ENCODE results near the gene CDC40.
A peak's percentile ranks its signal among the peaks of the same experiment; 100 is the strongest.

The CDC40 gene

DNA sequence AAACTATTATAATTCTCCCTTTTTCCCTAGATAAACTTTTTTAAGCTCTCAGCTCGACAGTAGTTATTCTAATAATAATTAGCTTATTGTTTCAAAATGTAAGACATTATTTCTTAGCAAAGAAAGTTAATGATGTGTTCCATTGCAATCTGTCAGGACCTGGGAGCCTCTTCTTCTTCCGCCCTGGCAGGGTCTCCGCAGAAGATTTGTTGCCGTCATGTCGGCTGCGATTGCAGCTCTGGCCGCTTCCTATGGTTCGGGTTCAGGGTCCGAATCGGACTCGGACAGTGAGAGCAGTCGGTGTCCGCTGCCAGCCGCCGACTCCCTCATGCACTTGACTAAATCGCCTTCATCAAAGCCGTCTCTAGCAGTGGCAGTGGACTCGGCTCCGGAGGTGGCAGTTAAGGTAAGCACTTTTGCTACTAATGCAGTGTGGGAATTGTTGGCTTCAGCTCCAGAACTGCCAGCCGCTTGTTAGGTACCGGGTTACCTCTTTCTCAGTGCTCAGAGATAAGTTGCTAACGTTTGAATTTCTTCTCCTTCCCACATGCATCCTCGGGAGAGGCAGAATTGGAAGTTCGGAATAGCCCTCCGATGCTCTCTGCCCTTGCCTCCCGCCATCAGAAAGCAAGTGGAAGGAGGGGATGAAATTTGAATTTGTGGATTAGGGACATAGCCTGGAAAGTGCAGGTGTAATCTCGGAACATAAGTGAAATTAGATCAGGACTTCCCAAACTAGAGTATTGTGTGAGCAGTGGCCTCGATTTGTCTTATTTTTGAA is at the start of gene CDC40:
TSS of gene CDC40 (plus strand) at position 200 of the 781 bp plus-strand sequence. CDS start at position 218, 18 bp downstream.
- H3K27ac ChIP-seq: peak within 1 kb of the TSS; percentile 96
- TF ChIP-seq, protein P1, sequence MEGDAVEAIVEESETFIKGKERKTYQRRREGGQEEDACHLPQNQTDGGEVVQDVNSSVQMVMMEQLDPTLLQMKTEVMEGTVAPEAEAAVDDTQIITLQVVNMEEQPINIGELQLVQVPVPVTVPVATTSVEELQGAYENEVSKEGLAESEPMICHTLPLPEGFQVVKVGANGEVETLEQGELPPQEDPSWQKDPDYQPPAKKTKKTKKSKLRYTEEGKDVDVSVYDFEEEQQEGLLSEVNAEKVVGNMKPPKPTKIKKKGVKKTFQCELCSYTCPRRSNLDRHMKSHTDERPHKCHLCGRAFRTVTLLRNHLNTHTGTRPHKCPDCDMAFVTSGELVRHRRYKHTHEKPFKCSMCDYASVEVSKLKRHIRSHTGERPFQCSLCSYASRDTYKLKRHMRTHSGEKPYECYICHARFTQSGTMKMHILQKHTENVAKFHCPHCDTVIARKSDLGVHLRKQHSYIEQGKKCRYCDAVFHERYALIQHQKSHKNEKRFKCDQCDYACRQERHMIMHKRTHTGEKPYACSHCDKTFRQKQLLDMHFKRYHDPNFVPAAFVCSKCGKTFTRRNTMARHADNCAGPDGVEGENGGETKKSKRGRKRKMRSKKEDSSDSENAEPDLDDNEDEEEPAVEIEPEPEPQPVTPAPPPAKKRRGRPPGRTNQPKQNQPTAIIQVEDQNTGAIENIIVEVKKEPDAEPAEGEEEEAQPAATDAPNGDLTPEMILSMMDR (conservative IDR thresholded peaks at IDR 0.05): no peak

- TF ChIP-seq, protein P1 (conservative IDR thresholded peaks at IDR 0.05): no peak
- H3K27ac ChIP-seq: no peak overlapping the region
These were observed 42.0 kb upstream of the CDC40 start for GRCh38 chr6:110137924-110138887.

- TF ChIP-seq, protein P1 (conservative IDR thresholded peaks at IDR 0.05): no peak
- H3K27ac ChIP-seq: no peak overlapping the region
These were observed 41.2 kb upstream of the CDC40 start for GRCh38 chr6:110139052-110139451.

DNA sequence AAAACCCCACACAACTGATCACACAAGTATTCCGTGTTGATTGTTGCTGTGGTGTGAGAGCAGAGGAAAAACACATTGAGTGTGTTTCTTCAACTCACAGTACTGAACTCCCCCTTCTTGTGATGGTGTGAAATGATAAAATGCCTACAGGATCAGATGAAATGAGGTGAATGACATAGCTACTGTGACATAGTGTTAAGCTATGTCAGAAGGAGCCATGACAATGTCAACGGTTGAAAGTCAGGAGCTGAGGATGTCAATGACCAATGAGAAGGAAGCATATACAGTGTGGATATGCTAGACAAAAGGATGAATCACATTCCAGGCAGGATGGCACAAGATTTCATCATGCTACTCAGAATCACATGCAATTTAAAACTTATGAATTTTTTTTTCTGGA is 39.6 kb upstream of the CDC40 start:
- no peak overlapping the region for H3K27ac ChIP-seq
- TF ChIP-seq, protein P1 (conservative IDR thresholded peaks at IDR 0.05): no peak

- H3K27ac ChIP-seq: no peak overlapping the region
These were observed 32.4 kb upstream of the CDC40 start for GRCh38 chr6:110147870-110148269.

GRCh38 chr6:110158479-110158878 is 21.7 kb upstream of the CDC40 start:
- TF ChIP-seq, protein P1 (conservative IDR thresholded peaks at IDR 0.05): no peak
- H3K27ac ChIP-seq: no peak overlapping the region

More at GRCh38 chr6:110147870-110148269, 32.4 kb upstream of the CDC40 start:
- TF ChIP-seq, protein P1 (conservative IDR thresholded peaks at IDR 0.05): no peak

DNA sequence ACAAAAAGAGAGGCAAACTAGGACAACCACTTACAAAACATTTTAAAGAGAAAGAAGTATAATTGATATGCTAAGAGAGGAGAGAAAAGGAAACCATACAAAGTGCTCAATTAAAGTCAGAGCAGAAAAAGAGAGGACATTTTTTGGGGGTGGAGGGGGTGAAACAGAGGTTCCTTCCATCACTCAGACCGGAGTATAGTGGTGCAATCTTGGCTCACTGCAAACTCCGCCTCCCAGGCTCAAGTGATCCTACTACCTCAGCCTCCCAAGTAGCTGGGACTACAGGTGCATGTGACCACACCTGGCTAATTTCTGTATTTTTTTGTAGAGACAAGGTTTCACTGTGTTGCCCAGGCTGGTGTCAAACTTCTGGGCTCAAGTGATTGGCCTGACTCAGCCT is 10.1 kb upstream of the CDC40 start:
- no peak overlapping the region for H3K27ac ChIP-seq
- TF ChIP-seq, protein P1 (conservative IDR thresholded peaks at IDR 0.05): no peak
